H1 (cell line): ENCODE data around the gene ATG7. TPM values are rescaled to one million over a fixed set of nuclear protein-coding genes. Genes with fewer than 3 reads are reported as not detected.

Experiments used
- CTCF ChIA-PET: fragments of 300-600 bp; sonication (Branson Sonifier 250); formaldehyde crosslinking; loops from one replicate; lab custom pipeline; 2021; ENCODE audit not compliant: partially characterized antibody; lab: Charles Lee
- POLR2A ChIA-PET: fragments of 300-600 bp; sonication (Branson Sonifier 250); formaldehyde crosslinking; loops from one replicate; lab custom pipeline; 2021; ENCODE audit warnings: inconsistent platforms; ENCODE audit not compliant: partially characterized antibody; lab: Charles Lee
- DNase-seq, 2 experiments: peaks; one replicate each; pipeline versions ENCODE4 v3.0.0 to v3.0.0-alpha.2; 2010 to 2022; ENCODE audit warnings: low spot score in 2 of 2, low read depth in 1 of 2, mixed read lengths in 1 of 2
- FAIRE-seq: peaks from 2 replicates; lab custom pipeline; 2011; peaks lifted over from hg19 to GRCh38; lab: Jason Lieb, UNC
- H2AFZ ChIP-seq: 2 replicates; pipeline ENCODE4 v1.8.1; 2012; ENCODE audit warnings: low read length, inconsistent platforms
- H2AK5ac ChIP-seq: 2 replicates; pipeline ENCODE4 v1.6.1; 2013; ENCODE audit warnings: low read depth, low read length
- H2BK120ac ChIP-seq: replicated peaks from 2 replicates; pipeline ENCODE3; 2013; ENCODE audit warnings: low read depth, low read length, inconsistent platforms
- H2BK12ac ChIP-seq: 2 replicates; pipeline ENCODE4 v1.6.1; 2013; ENCODE audit warnings: low read depth, low read length
- H2BK15ac ChIP-seq: 2 replicates; pipeline ENCODE4 v1.6.1; 2013; ENCODE audit warnings: low read length
- H2BK20ac ChIP-seq: 2 replicates; pipeline ENCODE4 v1.6.1; 2013; ENCODE audit warnings: low read length
- H2BK5ac ChIP-seq: 2 replicates; pipeline ENCODE4 v1.6.1; 2013; ENCODE audit warnings: low read depth, low read length
- H3K14ac ChIP-seq: 2 replicates; pipeline ENCODE4 v1.6.1; 2013; ENCODE audit warnings: inconsistent platforms; ENCODE audit not compliant: insufficient read length
- H3K18ac ChIP-seq: 2 replicates; pipeline ENCODE4 v1.6.1; 2013; ENCODE audit warnings: low read length; ENCODE audit errors: extremely low read depth
- H3K23ac ChIP-seq: 2 replicates; pipeline ENCODE4 v1.6.1; 2013; ENCODE audit warnings: inconsistent platforms; ENCODE audit not compliant: insufficient read length
- H3K23me2 ChIP-seq: 2 replicates; pipeline ENCODE4 v1.6.1; 2013; ENCODE audit warnings: low read depth, low read length
- H3K27ac ChIP-seq: 2 replicates; pipeline ENCODE4 v1.6.1; 2011; ENCODE audit warnings: low read depth, low read length, inconsistent platforms
- H3K27me3 ChIP-seq, 4 experiments: replicated peaks in 1 of 4; 1 replicate in 1 of 4; 2 replicates in 3 of 4; pipeline versions ENCODE4 v1.6.1 to v1.8.1; 2011 to 2013; ENCODE audit warnings: low read length in 3 of 4, mild to moderate bottlenecking in 3 of 4, inconsistent platforms in 2 of 4, mixed read lengths in 2 of 4, moderate library complexity in 1 of 4; ENCODE audit not compliant: control insufficient read depth in 3 of 4, insufficient read depth in 3 of 4; ENCODE audit errors: extremely low read depth in 1 of 4
- H3K36me3 ChIP-seq, 4 experiments: 2 replicates each; pipeline versions ENCODE4 v1.6.1 to v1.8.1; 2011 to 2013; ENCODE audit warnings: mild to moderate bottlenecking in 4 of 4, low read length in 3 of 4, moderate library complexity in 2 of 4, control low read depth in 1 of 4, inconsistent platforms in 1 of 4; ENCODE audit not compliant: insufficient read depth in 4 of 4, control insufficient read depth in 2 of 4
- H3K4ac ChIP-seq: replicated peaks from 2 replicates; pipeline ENCODE3; 2013; ENCODE audit warnings: low read length, low read depth, mixed read lengths, inconsistent platforms; ENCODE audit not compliant: insufficient read length
- H3K4me1 ChIP-seq, 4 experiments: replicated peaks in 1 of 4; 1 replicate in 1 of 4; 2 replicates in 3 of 4; pipeline versions ENCODE4 v1.6.1 to v1.8.1; 2011 to 2013; ENCODE audit warnings: low read length in 3 of 4, inconsistent platforms in 2 of 4, mixed read lengths in 1 of 4; ENCODE audit not compliant: insufficient read depth in 4 of 4, control insufficient read depth in 3 of 4
- H3K4me2 ChIP-seq, 2 experiments: 2 replicates each; pipeline versions ENCODE4 v1.6.1 to v1.8.1; 2011 to 2013; ENCODE audit warnings: low read depth in 2 of 2, low read length in 2 of 2, control low read depth in 1 of 2, inconsistent platforms in 1 of 2, mild to moderate bottlenecking in 1 of 2; ENCODE audit not compliant: insufficient read depth in 1 of 2
- H3K4me3 ChIP-seq, 4 experiments: fragments of 200-600, 300-600 bp in 1 of 4; sonication (generic), shearing (Covaris generic), sonication (Bioruptor Twin) in 1 of 4; 2 replicates each; pipeline versions ENCODE4 v1.5.1 to v1.8.1; 2011 to 2016; ENCODE audit warnings: low read length in 4 of 4, low read depth in 3 of 4, control low read depth in 2 of 4, inconsistent platforms in 2 of 4, mild to moderate bottlenecking in 2 of 4, mixed read lengths in 1 of 4, moderate library complexity in 1 of 4; ENCODE audit not compliant: insufficient read depth in 2 of 4; ENCODE audit errors: extremely low read depth in 1 of 4
- H3K56ac ChIP-seq: replicated peaks from 2 replicates; pipeline ENCODE3; 2013; ENCODE audit warnings: low read depth, mild to moderate bottlenecking, mixed read lengths, low read length, inconsistent platforms; ENCODE audit not compliant: insufficient read length
- H3K79me1 ChIP-seq: 2 replicates; pipeline ENCODE4 v1.6.1; 2013; ENCODE audit warnings: low read depth, low read length, control low read depth
- H3K79me2 ChIP-seq, 2 experiments: 2 replicates each; pipeline versions ENCODE4 v1.6.1 to v1.8.1; 2012 to 2013; ENCODE audit warnings: low read length in 2 of 2, mild to moderate bottlenecking in 2 of 2, inconsistent platforms in 1 of 2; ENCODE audit not compliant: insufficient read depth in 2 of 2, control insufficient read depth in 1 of 2
- H3K9ac ChIP-seq, 4 experiments: replicated peaks in 1 of 4; 1 replicate in 1 of 4; 2 replicates in 3 of 4; pipeline versions ENCODE4 v1.6.1 to v1.8.1; 2011 to 2013; ENCODE audit warnings: low read depth in 3 of 4, low read length in 3 of 4, control low read depth in 2 of 4, mild to moderate bottlenecking in 2 of 4, moderate library complexity in 2 of 4, inconsistent platforms in 1 of 4; ENCODE audit errors: extremely low read depth in 1 of 4
- H3K9me3 ChIP-seq, 2 experiments: 2 replicates each; pipeline versions ENCODE4 v1.6.1 to v1.8.1; 2012 to 2013; ENCODE audit warnings: mild to moderate bottlenecking in 2 of 2, moderate library complexity in 2 of 2, control low read depth in 1 of 2, inconsistent platforms in 1 of 2, low read depth in 1 of 2, low read length in 1 of 2, mixed read lengths in 1 of 2; ENCODE audit not compliant: insufficient read depth in 2 of 2
- H4K20me1 ChIP-seq, 2 experiments: replicated peaks in 1 of 2; 2 replicates each; pipeline versions ENCODE3 to v1.8.1; 2011 to 2013; ENCODE audit warnings: inconsistent platforms in 2 of 2, low read length in 2 of 2, mild to moderate bottlenecking in 1 of 2; ENCODE audit not compliant: insufficient read depth in 2 of 2, control insufficient read depth in 1 of 2
- H4K5ac ChIP-seq: 2 replicates; pipeline ENCODE4 v1.6.1; 2013; ENCODE audit warnings: low read length, low read depth, mixed read lengths, inconsistent platforms; ENCODE audit not compliant: insufficient read length
- H4K8ac ChIP-seq: 2 replicates; pipeline ENCODE4 v1.8.0; 2013; ENCODE audit warnings: mild to moderate bottlenecking, moderate library complexity, low read length, inconsistent platforms; ENCODE audit not compliant: insufficient read depth; ENCODE audit errors: extremely low read depth
- H4K91ac ChIP-seq: replicated peaks from 2 replicates; pipeline ENCODE3; 2013; ENCODE audit warnings: low read length, mixed read lengths, inconsistent platforms; ENCODE audit not compliant: insufficient read length
- CBX5 ChIP-seq: fragments of 300-800, 300-1000 bp; sonication (generic); IDR thresholded peaks from 2 replicates; pipeline ENCODE4 v1.7.1; 2016; ENCODE audit warnings: antibody characterized with exemption, low read length, low read depth
- CTBP2 ChIP-seq: IDR thresholded peaks from 2 replicates; pipeline ENCODE4 v1.7.0; 2011; ENCODE audit warnings: borderline replicate concordance, mild to moderate bottlenecking, moderate library complexity, mixed read lengths, low read length; ENCODE audit not compliant: insufficient read depth, insufficient read length
- JUND ChIP-seq: IDR thresholded peaks from 2 replicates; pipeline ENCODE4 v1.6.1; 2011; ENCODE audit warnings: mild to moderate bottlenecking, improper control_type of control experiment, low read length
- KDM5A ChIP-seq: fragments of 200-600 bp; IDR thresholded peaks from 2 replicates; pipeline ENCODE4 v1.7.1; 2012; ENCODE audit warnings: mild to moderate bottlenecking, low read length, inconsistent platforms, mixed read lengths
- MAX ChIP-seq: IDR thresholded peaks from 2 replicates; pipeline ENCODE4 v1.6.1; 2012; ENCODE audit warnings: inconsistent platforms
- NANOG ChIP-seq: IDR thresholded peaks from 2 replicates; pipeline ENCODE4 v1.6.1; 2011; ENCODE audit warnings: low read length, low read depth, mild to moderate bottlenecking, inconsistent platforms; ENCODE audit not compliant: insufficient read depth, poor library complexity, severe bottlenecking
- NRF1 ChIP-seq: IDR thresholded peaks from 2 replicates; pipeline ENCODE4 v1.6.1; 2011; ENCODE audit warnings: mild to moderate bottlenecking, low read depth, low read length, improper control_type of control experiment
- PHF8 ChIP-seq: fragments of 200-600 bp; sonication (generic); conservative IDR thresholded peaks from 2 replicates; pipeline ENCODE4 v1.7.1; 2012; ENCODE audit warnings: low read depth, mild to moderate bottlenecking, inconsistent platforms, low read length, moderate library complexity
- SAP30 ChIP-seq: fragments of 300-600 bp; sonication (generic); IDR thresholded peaks from 2 replicates; pipeline ENCODE4 v1.7.1; 2012; ENCODE audit warnings: low read length, moderate library complexity, mild to moderate bottlenecking, inconsistent platforms; ENCODE audit not compliant: insufficient read depth, insufficient replicate concordance
- SIN3A ChIP-seq, 2 experiments: IDR thresholded peaks in 1 of 2; conservative IDR thresholded peaks in 1 of 2; 2 replicates each; pipeline ENCODE4 v1.6.1; 2011 to 2012; ENCODE audit warnings: low read length in 2 of 2, improper control_type of control experiment in 1 of 2, low read depth in 1 of 2, mild to moderate bottlenecking in 1 of 2
- SP2 ChIP-seq: IDR thresholded peaks from 2 replicates; pipeline ENCODE4 v1.6.1; 2012; ENCODE audit warnings: mild to moderate bottlenecking, low read length, inconsistent platforms
- SP4 ChIP-seq: IDR thresholded peaks from 2 replicates; pipeline ENCODE4 v1.6.1; 2012; ENCODE audit warnings: low read length, inconsistent platforms
- TEAD4 ChIP-seq: IDR thresholded peaks from 2 replicates; pipeline ENCODE4 v1.6.1; 2012; ENCODE audit warnings: low read depth, low read length, inconsistent platforms, mixed read lengths
- YY1 ChIP-seq: IDR thresholded peaks from 2 replicates; pipeline ENCODE4 v1.6.1; 2011; ENCODE audit warnings: low read depth, mild to moderate bottlenecking, low read length
- WGBS, 2 experiments: shearing (Covaris generic) in 1 of 2; methylation state at CpG; one replicate each; pipeline versions ENCODE4 v1.1.6 to v1.1.7; 2013 to 2015; ENCODE audit warnings: low lambda C conversion rate in 2 of 2, mixed read lengths in 2 of 2, inconsistent platforms in 1 of 2, low coverage in 1 of 2, missing lambda C conversion rate in 1 of 2; ENCODE audit not compliant: insufficient replicate concordance in 2 of 2, insufficient coverage in 1 of 2, insufficient read length in 1 of 2; ENCODE audit errors: extremely low coverage in 1 of 2, missing lambda C conversion rate in 1 of 2; 5-methylcytosine and 5-hydroxymethylcytosine counted together
- polyA plus RNA-seq, 7 experiments: library from polyadenylated mRNA; depleted of rRNA in 3 of 7; stranded (reverse) in 5 of 7; unstranded in 2 of 7; fragments of >200 nt in 5 of 7; fragments of 200-250 nt in 2 of 7; gene quantifications; 1 replicate in 5 of 7; 2 replicates in 1 of 7; 4 replicates in 1 of 7; pipeline versions ENCODE4 v1.2.1 to v1.2.3, GENCODE V29; 2011 to 2013; ENCODE audit warnings: missing spikeins in 2 of 7, mixed read lengths in 2 of 7
- total RNA-seq: library from RNA; stranded (reverse); fragmentation: NEBNext Ultra II Directional; extraction: Animal tissue kit (Norgen Biotek cat#: 25700); gene quantifications from 2 replicates; pipeline ENCODE4 v1.2.1, GENCODE V29; 2021

Gene ATG7
- total and polyA plus RNA-seq, 2 of the 8 experiments (the other 6 are each of a cell fraction or from before 2014, with no cell fraction given), result 15.0 to 19.1 TPM

- no peaks in the 10 kb centered on the region for H3K9me3 ChIP-seq
- H3K23ac ChIP-seq, result no peak overlapping the region
- no peak overlapping the region for H2BK20ac ChIP-seq
- no peak overlapping the region for H3K4me3 ChIP-seq
- H4K8ac ChIP-seq, result no peak overlapping the region
- H2AFZ ChIP-seq, result no peak overlapping the region
- no peak for TF ChIP-seq MAX
- TF ChIP-seq NANOG, result no peak
- no peak for TF ChIP-seq CBX5
- TF ChIP-seq SP2, result no peak
- no peak for TF ChIP-seq PHF8
- no peak for TF ChIP-seq TEAD4
- no peak for TF ChIP-seq YY1
- no peak for TF ChIP-seq SIN3A (conservative IDR thresholded peaks at IDR 0.05 in 1 of 2, IDR thresholded peaks at IDR 0.05 in 1 of 2; ENCODE audit: low read depth in 1 of 2, low read length in 2 of 2)
- no peak for TF ChIP-seq CTBP2
- TF ChIP-seq JUND, result no peak
- no peak for TF ChIP-seq SP4
- no peak for TF ChIP-seq KDM5A
- no peak for TF ChIP-seq NRF1
- no peak for TF ChIP-seq SAP30
- no peak overlapping the region for H3K27ac ChIP-seq
- WGBS, 2 experiments, result 100% methylated on average over 1 of the region's 1 CpG; no CpG with 5 or more reads in 1 of the 2 experiments
- DNase-seq (no peak), FAIRE-seq (no peak)
- ChIA-PET CTCF (interaction anchor here (0.9 to 4.0 kb wide), 2 partner anchors 9 to 265 kb away, joined by 3 to 20 read pairs; no protein-coding TSS in a partner anchor), POLR2A (no interaction called here)
- H3K23me2 ChIP-seq, result no peaks in the 10 kb centered on the region
- no peak overlapping the region for H2BK15ac ChIP-seq
- no peak overlapping the region for H3K18ac ChIP-seq
- H4K20me1 ChIP-seq, result no peaks in the 10 kb centered on the region
- no peak overlapping the region for H2BK5ac ChIP-seq
- H2BK120ac ChIP-seq, result no peak overlapping the region
- no peaks in the 10 kb centered on the region for H3K36me3 ChIP-seq
- no peak overlapping the region for H4K5ac ChIP-seq
- no peak overlapping the region for H4K91ac ChIP-seq
- H3K14ac ChIP-seq, result no peak overlapping the region
- H3K4me1 ChIP-seq, result peaks cover 0 to 9% (median 0%) of the 10 kb centered on the region in 4 experiments; a peak in 2 of 7 replicates
- no peak overlapping the region for H3K4ac ChIP-seq
- no peaks in the 10 kb centered on the region for H3K27me3 ChIP-seq
- H2BK12ac ChIP-seq, result no peak overlapping the region
- H3K79me1 ChIP-seq, result no peaks in the 10 kb centered on the region
- 0 out of 4 replicates have a peak overlapping the region, but pooled peaks of 1 of the 2 experiments have one; percentile 3 for H3K4me2 ChIP-seq
- no peak overlapping the region for H3K9ac ChIP-seq
- no peak overlapping the region for H2AK5ac ChIP-seq
- no peak overlapping the region for H3K56ac ChIP-seq
- H3K79me2 ChIP-seq, result no peaks in the 10 kb centered on the region
Measured at GRCh38 chr3:11385326-11385725, 113.1 kb downstream of the ATG7 start.
